Pons (tissue), 1 donor: Measurements from ENCODE around the gene MRPS17.

Experiments used
- DNase-seq: peaks from one replicate; pipeline ENCODE4 v3.0.0-alpha.2; 2016; ENCODE audit warnings: low spot score

Gene MRPS17

DNA sequence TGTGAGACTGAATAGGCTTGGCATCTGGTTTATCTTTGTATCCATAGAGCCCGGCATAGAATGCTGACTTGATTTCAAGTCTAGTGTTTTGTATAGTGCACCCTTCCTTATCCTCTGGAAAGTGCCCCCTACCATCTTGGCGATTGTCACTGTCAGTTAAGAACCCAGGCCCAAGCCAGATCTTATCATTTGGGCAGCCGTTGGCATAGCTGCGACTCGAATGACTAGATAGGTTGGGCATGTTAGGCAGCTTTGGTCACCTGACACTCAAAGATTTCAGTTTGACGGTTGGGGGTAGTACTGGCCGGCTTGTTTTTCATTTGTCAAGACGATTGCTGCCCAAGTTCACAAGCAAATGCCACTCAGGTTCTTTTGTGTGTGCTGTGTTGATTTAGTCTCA, 19.3 kb downstream of the MRPS17 start:
- no peak for DNase-seq

DNA sequence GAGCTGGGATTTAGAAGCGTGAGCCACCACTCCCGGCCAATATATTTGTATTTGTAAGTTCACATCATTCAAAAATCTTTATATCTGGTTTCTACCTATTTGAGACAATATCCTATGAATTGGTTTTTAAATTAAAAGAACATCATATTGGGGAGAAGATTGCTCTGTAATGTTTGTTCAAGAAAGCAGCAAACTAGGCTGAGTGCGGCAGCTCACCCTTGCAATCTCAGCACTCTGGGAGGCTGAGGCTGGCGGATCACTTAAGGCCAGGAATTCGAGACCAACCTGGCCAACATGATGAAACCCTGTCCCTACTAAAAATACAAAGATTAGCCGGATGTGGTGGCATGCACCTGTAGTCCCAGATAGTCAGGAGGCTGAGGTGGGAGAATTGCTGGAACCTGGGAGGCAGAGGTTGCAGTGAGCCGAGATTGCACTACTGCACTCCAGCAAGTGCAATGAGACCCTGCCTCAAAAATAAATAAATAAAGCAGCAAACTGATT, 22.1 kb downstream of the MRPS17 start:
- no peak for DNase-seq

DNA sequence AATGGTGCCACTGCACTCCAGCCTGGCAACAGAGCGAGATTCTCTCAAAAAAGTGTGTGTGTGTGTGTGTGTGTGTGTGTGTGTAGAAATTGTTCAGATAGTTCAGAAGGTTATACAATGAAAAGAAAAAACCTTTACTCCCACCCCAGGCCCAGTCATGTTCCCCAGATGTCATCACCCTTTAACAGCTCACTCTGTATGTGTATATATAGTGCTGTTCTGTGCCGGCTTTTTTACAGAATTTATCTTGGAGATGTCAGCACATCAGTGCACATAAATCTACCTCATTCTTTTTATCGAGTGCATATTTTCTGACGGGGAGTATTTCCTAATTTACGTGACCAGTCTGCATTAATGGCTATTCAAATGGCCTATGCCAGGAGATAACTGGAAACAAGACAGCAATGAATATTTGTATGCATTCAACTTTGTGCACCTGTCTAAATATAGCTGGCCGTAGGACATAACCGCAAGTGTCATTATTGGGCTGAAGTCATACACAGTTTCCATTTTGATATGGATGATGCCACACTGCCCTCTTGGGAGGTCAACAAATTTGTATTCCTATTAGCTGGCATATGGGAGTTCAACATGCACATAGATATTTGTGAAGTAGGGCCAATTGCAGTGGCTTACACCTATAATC, 24.4 kb downstream of the MRPS17 start:
- no peak for DNase-seq

DNA sequence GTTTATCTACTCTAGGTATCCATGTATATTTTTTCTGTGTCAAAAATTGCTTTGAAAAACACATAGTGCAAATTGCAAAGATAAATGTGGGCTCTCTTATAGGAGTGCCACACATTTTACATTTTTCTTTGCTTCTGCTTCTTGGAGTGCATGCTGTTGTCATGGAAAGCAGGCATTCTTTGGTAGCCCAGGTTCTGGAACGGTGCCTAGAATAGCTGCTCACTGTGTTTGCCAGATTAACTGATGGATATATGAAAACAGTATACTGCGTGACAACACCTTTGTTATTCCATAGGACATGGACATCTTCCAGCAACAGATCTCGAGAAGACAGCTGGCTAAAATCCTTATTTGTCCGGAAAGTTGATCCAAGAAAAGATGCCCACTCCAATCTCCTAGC, 26.2 kb downstream of the MRPS17 start:
- DNase-seq = peak; percentile 46

DNA sequence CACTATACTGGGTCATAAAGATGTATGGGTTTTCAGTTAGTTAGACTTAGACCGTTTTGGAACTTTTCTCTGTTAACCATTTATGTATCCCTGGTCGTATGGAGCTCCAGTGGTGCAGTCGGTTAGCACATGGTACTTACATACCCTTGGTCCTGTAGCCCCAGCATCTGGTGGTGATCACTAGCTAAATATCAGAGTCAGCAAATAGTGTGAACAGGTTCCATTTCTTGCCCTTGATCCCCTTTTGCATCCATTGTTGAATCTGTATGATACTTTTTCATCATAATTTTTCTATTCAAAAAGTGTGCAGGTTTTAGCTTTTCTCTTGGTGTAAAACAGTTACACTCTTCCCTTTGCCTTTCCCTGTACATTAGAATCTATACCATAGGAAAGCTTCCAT, 28.6 kb downstream of the MRPS17 start:
- no peak for DNase-seq

DNA sequence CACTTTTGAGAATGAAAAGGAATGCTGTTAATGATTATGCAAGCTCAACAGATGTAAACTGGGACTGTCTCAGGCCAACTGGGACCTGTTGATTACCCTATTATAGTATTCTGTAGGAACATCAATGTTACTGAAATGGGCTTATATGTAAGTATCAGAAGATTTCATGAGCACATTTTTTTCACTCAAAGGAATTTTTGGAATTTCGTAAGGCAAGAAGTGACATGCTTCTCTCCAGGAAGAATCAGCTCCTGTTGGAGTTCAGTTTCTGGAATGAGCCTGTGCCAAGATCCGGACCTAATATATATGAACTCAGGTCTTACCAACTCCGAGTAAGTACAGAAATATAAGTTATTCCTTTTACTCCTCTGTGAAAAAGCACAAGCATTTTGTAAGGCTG, 31.9 kb downstream of the MRPS17 start:
- no peak for DNase-seq

DNA sequence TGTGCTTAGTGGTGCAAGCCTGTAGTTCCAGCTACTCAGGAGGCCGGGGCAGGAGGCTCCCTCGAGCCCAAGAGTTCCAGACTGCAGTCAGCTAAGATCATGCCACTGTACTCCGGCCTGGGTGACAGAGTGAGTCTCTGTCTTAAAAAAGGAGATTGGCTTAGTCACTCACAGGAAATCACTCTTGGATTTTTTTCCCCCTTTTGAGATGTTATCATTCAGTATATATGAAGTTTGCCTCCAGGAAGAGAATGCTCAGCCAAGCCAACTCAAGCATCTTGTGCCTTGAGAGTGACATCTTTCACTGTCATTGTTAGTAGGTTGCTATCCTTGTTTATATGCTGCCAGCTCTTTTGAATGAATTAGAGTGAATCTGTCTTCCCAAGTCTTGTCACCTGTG, 40.7 kb downstream of the MRPS17 start:
- no peak for DNase-seq

DNA sequence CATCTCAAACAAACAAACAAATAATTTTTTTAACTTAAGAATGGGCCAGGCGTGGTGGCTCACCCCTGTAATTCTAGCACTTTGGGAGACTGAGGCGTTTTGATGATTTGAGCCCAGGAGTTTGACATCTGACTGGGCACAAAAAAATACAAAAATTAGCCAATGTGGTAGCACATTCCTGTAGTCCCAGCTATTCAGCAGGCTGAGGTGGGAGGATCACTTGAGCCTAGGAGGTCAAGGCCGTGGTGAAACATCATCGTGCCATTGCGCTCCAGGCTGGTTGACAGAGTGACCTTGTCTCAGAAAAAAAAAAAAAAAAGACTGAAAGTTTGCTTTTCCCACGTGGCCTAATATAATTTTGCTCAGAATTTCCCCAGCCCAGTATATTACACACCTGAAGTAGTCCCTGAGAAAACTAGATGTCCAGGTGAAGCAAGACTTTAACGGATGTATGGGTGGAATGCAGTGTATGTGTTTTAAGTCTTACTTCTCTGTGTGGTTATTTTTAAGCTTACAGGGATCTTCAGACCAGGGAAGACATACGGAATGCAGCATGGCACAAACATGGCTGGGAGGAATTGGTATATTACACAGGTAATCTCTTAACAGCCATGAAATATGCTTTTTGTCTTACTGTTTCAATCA, 45.3 kb downstream of the MRPS17 start:
- no peak for DNase-seq

DNA sequence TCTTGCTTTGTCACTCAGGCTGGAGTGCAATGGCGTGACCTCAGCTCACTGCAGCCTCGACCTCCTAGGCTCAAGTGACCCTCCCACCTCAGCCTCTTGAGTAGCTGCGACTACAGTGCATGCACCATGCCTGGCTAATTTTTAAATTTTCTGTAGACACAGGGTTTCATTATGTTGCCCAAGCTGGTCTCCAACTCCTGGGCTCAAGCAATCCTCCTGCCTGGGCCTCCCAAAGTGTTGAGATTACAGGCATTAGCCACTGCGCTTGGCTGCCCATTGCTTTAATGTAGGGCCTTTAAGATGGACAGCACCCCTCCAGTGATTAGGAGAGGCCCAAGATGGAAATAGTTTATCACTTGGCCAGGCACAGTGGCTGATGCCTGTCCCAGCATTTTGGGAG, 52.1 kb downstream of the MRPS17 start:
- no peak for DNase-seq
